A673 (cell line): ENCODE measurements around the gene LSR. TPM values are rescaled to one million over a fixed set of nuclear protein-coding genes. Genes with fewer than 3 reads are reported as not detected.

Experiments used
- BruUV-seq: library from RNA; stranded (reverse); fragments of 400-500 nt; replicated peaks from 2 replicates; lab custom pipeline; 2021; lab: Mats Ljungman, UMichigan
- CTCF ChIA-PET: fragments of 300-600 bp; sonication (Branson Sonifier 250); formaldehyde crosslinking; loops from one replicate; lab custom pipeline; 2022; ENCODE audit warnings: antibody characterized with exemption; lab: Charles Lee
- POLR2A ChIA-PET: fragments of 300-600 bp; sonication (Branson Sonifier 250); formaldehyde crosslinking; loops from one replicate; lab custom pipeline; 2022; ENCODE audit warnings: antibody characterized with exemption; ENCODE audit not compliant: low non-redundant PET; lab: Charles Lee
- DNase-seq: peaks from one replicate; pipeline ENCODE4 v3.0.0-alpha.2; 2015; ENCODE audit warnings: low spot score
- H3K27ac ChIP-seq: fragments of 200-600 bp; sonication (generic); 2 replicates; pipeline ENCODE4 v1.5.1; 2016; ENCODE audit warnings: mixed run types, low read depth, mild to moderate bottlenecking, mixed read lengths, antibody characterized with exemption, low read length; ENCODE audit not compliant: poor library complexity, severe bottlenecking
- H3K27me3 ChIP-seq: fragments of 200-600 bp; sonication (generic); replicated peaks from 2 replicates; pipeline ENCODE4 v1.6.1; 2017; ENCODE audit warnings: mixed run types, low read depth, mild to moderate bottlenecking, mixed read lengths, antibody characterized with exemption, low read length; ENCODE audit not compliant: insufficient read depth, poor library complexity
- H3K36me3 ChIP-seq: fragments of 200-600 bp; sonication (generic); 2 replicates; pipeline ENCODE4 v1.6.1; 2016; ENCODE audit warnings: mixed run types, mild to moderate bottlenecking, mixed read lengths, antibody characterized with exemption, low read length; ENCODE audit not compliant: insufficient read depth, poor library complexity, severe bottlenecking
- H3K4me1 ChIP-seq: fragments of 200-600 bp; sonication (generic); 2 replicates; pipeline ENCODE4 v1.6.1; 2017; ENCODE audit warnings: mixed run types, mild to moderate bottlenecking, mixed read lengths, antibody characterized with exemption, low read length; ENCODE audit not compliant: insufficient read depth, poor library complexity, severe bottlenecking
- H3K4me3 ChIP-seq: fragments of 200-600 bp; sonication (generic); 2 replicates; pipeline ENCODE4 v1.5.1; 2016; ENCODE audit warnings: low read depth, mixed run types, mild to moderate bottlenecking, mixed read lengths, low read length; ENCODE audit not compliant: poor library complexity, severe bottlenecking
- H3K9me3 ChIP-seq: fragments of 200-600 bp; sonication (generic); 2 replicates; pipeline ENCODE4 v1.6.1; 2016; ENCODE audit warnings: mixed run types, low read depth, mild to moderate bottlenecking, mixed read lengths, antibody characterized with exemption, low read length; ENCODE audit not compliant: poor library complexity, severe bottlenecking
- EZH2 ChIP-seq: fragments of 200-600 bp; sonication (generic); IDR thresholded peaks from 2 replicates; pipeline ENCODE4 v1.6.1; 2017; ENCODE audit warnings: borderline replicate concordance, low read depth, mild to moderate bottlenecking, mixed read lengths, antibody characterized with exemption, low read length; ENCODE audit not compliant: poor library complexity, severe bottlenecking
- intact Hi-C: fragments of 100-400 bp; cut with micrococcal nuclease; formaldehyde crosslinking; loops from one replicate; pipeline ENCODE4 v1.10.0; 2022; ENCODE audit not compliant: unreplicated experiment
- total RNA-seq: library from RNA; stranded (reverse); gene quantifications from 2 replicates; pipeline ENCODE4 v1.2.3, GENCODE V29; 2021
- TF ChIP-seq, protein P1 (sequence below): fragments of 300-800, 200-600 bp; sonication (generic); conservative IDR thresholded peaks from 2 replicates; pipeline ENCODE4 v1.5.1; 2017; ENCODE audit warnings: low read depth, mild to moderate bottlenecking, antibody characterized with exemption, low read length, moderate library complexity, mixed read lengths

LSR gene
- total RNA-seq, 1 experiment from 2014 or later = 1.9 TPM

DNA sequence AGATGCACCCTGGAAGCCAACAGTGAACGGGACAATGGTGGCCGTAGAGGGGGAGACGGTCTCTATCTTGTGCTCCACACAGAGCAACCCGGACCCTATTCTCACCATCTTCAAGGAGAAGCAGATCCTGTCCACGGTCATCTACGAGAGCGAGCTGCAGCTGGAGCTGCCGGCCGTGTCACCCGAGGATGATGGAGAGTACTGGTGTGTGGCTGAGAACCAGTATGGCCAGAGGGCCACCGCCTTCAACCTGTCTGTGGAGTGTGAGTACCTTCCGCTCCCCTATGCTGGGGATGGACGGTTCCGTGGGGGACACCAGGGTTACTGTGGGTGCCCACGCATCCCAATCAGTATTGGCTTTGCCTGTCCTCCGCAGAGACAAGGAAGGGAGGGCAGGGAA is 53.6 kb downstream of the LSR start:
- no peak overlapping the region for H3K4me3 ChIP-seq
- no peaks in the 10 kb centered on the region for H3K9me3 ChIP-seq
- no peak for DNase-seq
- TF ChIP-seq EZH2 = no peak
- TF ChIP-seq, protein P1, sequence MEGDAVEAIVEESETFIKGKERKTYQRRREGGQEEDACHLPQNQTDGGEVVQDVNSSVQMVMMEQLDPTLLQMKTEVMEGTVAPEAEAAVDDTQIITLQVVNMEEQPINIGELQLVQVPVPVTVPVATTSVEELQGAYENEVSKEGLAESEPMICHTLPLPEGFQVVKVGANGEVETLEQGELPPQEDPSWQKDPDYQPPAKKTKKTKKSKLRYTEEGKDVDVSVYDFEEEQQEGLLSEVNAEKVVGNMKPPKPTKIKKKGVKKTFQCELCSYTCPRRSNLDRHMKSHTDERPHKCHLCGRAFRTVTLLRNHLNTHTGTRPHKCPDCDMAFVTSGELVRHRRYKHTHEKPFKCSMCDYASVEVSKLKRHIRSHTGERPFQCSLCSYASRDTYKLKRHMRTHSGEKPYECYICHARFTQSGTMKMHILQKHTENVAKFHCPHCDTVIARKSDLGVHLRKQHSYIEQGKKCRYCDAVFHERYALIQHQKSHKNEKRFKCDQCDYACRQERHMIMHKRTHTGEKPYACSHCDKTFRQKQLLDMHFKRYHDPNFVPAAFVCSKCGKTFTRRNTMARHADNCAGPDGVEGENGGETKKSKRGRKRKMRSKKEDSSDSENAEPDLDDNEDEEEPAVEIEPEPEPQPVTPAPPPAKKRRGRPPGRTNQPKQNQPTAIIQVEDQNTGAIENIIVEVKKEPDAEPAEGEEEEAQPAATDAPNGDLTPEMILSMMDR = no peak
- H3K4me1 ChIP-seq = no peaks in the 10 kb centered on the region
- CTCF ChIA-PET = no interaction called here
- no peaks in the 10 kb centered on the region for H3K36me3 ChIP-seq
- POLR2A ChIA-PET = no interaction called here
- no peak overlapping the region for H3K27ac ChIP-seq
- no TSS peak for BruUV-seq
- no peaks in the 10 kb centered on the region for H3K27me3 ChIP-seq
- intact Hi-C loops = no loop called here

DNA sequence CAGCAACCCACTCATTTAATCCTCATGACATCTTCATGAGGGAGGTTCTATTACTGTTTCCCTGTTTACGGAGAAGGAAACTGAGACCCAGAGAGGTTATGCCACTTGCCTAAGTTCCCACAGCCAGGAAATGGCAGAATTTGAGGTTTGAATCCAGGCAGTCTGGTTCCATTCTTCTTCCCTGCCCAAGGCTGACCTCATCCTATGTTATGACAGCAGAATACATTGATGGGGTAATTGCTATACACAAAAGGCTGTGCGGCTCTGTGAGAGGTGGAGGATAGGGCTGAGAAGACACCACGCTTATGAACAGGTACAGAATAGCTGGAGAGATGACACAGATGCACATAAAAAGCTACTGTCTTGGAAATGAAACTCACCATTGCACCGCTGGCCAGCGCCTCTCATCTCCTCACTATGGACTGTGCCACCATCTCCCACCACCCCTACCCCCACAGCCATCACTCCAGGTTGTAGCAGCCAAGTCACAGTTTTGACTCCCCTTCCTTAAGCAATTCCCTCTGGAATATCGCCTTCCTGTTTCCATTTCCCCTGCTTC is 54.6 kb downstream of the LSR start:
- no peaks in the 10 kb centered on the region for H3K4me1 ChIP-seq
- intact Hi-C loops = no loop called here
- no peaks in the 10 kb centered on the region for H3K36me3 ChIP-seq
- POLR2A ChIA-PET = no interaction called here
- BruUV-seq = no TSS peak
- TF ChIP-seq EZH2 = no peak
- TF ChIP-seq, protein P1 = no peak
- no peak overlapping the region for H3K27ac ChIP-seq
- no peaks in the 10 kb centered on the region for H3K27me3 ChIP-seq
- H3K9me3 ChIP-seq = no peaks in the 10 kb centered on the region
- H3K4me3 ChIP-seq = no peak overlapping the region
- DNase-seq = no peak
- CTCF ChIA-PET = no interaction called here

DNA sequence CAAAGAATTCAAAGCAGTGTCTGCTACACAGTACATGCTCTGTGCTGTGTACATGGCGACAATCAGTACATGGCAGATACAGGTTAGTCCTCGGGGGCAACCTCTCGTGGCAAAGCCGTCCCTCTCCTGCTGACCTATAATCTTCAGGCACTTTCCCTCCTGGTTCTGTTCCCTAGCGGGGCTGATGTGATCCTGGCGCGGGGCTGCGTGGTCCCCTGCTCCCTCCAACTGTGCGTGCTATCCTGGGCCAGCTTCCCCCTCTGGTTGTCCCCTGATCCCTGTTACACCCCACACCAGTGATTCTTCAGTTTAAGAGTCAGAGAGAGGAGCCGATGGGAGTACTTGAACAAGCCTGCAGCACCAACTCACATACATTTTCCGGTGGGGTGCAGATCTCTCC is 55.2 kb downstream of the LSR start:
- H3K27ac ChIP-seq = no peak overlapping the region
- BruUV-seq = no TSS peak
- POLR2A ChIA-PET = no interaction called here
- no peak overlapping the region for H3K4me3 ChIP-seq
- H3K36me3 ChIP-seq = no peaks in the 10 kb centered on the region
- intact Hi-C loops = no loop called here
- CTCF ChIA-PET = no interaction called here
- no peaks in the 10 kb centered on the region for H3K4me1 ChIP-seq
- no peaks in the 10 kb centered on the region for H3K27me3 ChIP-seq
- no peak for TF ChIP-seq EZH2
- TF ChIP-seq, protein P1 = no peak
- H3K9me3 ChIP-seq = no peaks in the 10 kb centered on the region
- DNase-seq = no peak
